HepG2 (cell line): ENCODE measurements around the gene HEXIM1. TPM values are rescaled to one million over a fixed set of nuclear protein-coding genes. Genes with fewer than 3 reads are reported as not detected.

ENCODE experiments used
- BCLAF1 ChIP-seq: fragments of 450-650 bp; IDR thresholded peaks from 2 replicates; pipeline ENCODE4 v1.6.1; 2017; ENCODE audit warnings: mild to moderate bottlenecking
- BORCS8-MEF2B ChIP-seq: sonication (generic); formaldehyde crosslinking; IDR thresholded peaks from 2 replicates; pipeline ENCODE4 v1.8.0; 2022; ENCODE audit warnings: mild to moderate bottlenecking, missing genetic modification reagents
- EHMT2 ChIP-seq: fragments of 200-600 bp; sonication (generic); IDR thresholded peaks from 2 replicates; pipeline ENCODE4 v1.7.0; 2017; ENCODE audit warnings: antibody characterized with exemption, low read depth, low read length, borderline replicate concordance
- GATAD1 ChIP-seq: IDR thresholded peaks from 2 replicates; pipeline ENCODE4 v1.6.1; 2016; ENCODE audit warnings: missing genetic modification reagents, missing compliant biosample characterization
- HIC2 ChIP-seq: sonication (generic); formaldehyde crosslinking; IDR thresholded peaks from 2 replicates; pipeline ENCODE4 v1.9.0; 2022; ENCODE audit warnings: low read depth, missing genetic modification reagents
- ISX ChIP-seq: sonication (generic); formaldehyde crosslinking; conservative IDR thresholded peaks from 2 replicates; pipeline ENCODE4 v1.5.0; 2020; ENCODE audit warnings: missing genetic modification reagents
- JDP2 ChIP-seq: sonication (generic); formaldehyde crosslinking; IDR thresholded peaks from 2 replicates; pipeline ENCODE4 v1.8.1; 2022; ENCODE audit warnings: missing genetic modification reagents, borderline replicate concordance
- NFE2L1 ChIP-seq: sonication (generic); formaldehyde crosslinking; IDR thresholded peaks from 2 replicates; pipeline ENCODE4 v1.4.0; 2020; ENCODE audit warnings: missing genetic modification reagents, mild to moderate bottlenecking, borderline replicate concordance
- NFKB2 ChIP-seq: sonication (generic); formaldehyde crosslinking; IDR thresholded peaks from 2 replicates; pipeline ENCODE4 v1.4.0; 2020; ENCODE audit warnings: missing genetic modification reagents, borderline replicate concordance
- PHF8 ChIP-seq: sonication (generic); formaldehyde crosslinking; IDR thresholded peaks from 2 replicates; pipeline ENCODE4 v1.5.0; 2020; ENCODE audit warnings: missing genetic modification reagents
- PRPF4 ChIP-seq: fragments of 200-400 bp; formaldehyde crosslinking; IDR thresholded peaks from 2 replicates; pipeline ENCODE4 v1.6.1; 2016; ENCODE audit warnings: low read length, low read depth; ENCODE audit not compliant: poor library complexity, severe bottlenecking
- SYNCRIP ChIP-seq: fragments of 200-400 bp; formaldehyde crosslinking; IDR thresholded peaks from 2 replicates; pipeline ENCODE4 v1.6.1; 2018; ENCODE audit warnings: mild to moderate bottlenecking, low read depth, low read length; ENCODE audit not compliant: insufficient read depth
- ZMYM4 ChIP-seq: sonication (generic); formaldehyde crosslinking; IDR thresholded peaks from 2 replicates; pipeline ENCODE4 v1.8.1; 2023; ENCODE audit warnings: mild to moderate bottlenecking, missing genetic modification reagents
- ZNF343 ChIP-seq: sonication (generic); formaldehyde crosslinking; IDR thresholded peaks from 2 replicates; pipeline ENCODE4 v1.4.0; 2020; ENCODE audit warnings: mild to moderate bottlenecking, missing genetic modification reagents
- ZNF564 ChIP-seq: sonication (generic); formaldehyde crosslinking; IDR thresholded peaks from 2 replicates; pipeline ENCODE4 v1.8.1; 2023; ENCODE audit warnings: mild to moderate bottlenecking, missing genetic modification reagents
- ZNF614 ChIP-seq: IDR thresholded peaks from 2 replicates; pipeline ENCODE4 v1.6.1; 2018; ENCODE audit warnings: missing biosample characterization, missing genetic modification reagents, inconsistent platforms, borderline replicate concordance
- ZNF646 ChIP-seq: sonication (generic); formaldehyde crosslinking; IDR thresholded peaks from 2 replicates; pipeline ENCODE4 v1.9.0; 2021; ENCODE audit warnings: mild to moderate bottlenecking, missing genetic modification reagents
- polyA plus RNA-seq, 8 experiments: library from polyadenylated mRNA; depleted of rRNA in 3 of 8; stranded (reverse) in 7 of 8; unstranded in 1 of 8; fragments of >200 nt; fragmentation: Illumina TruSeq in 4 of 8; extraction: Trizol in 4 of 8; gene quantifications; 2 replicates each; pipeline versions ENCODE4 v1.2.1 to v1.2.3, GENCODE V29; 2011 to 2016; ENCODE audit warnings: low read depth in 4 of 8, missing spikeins in 1 of 8, mixed read lengths in 1 of 8; ENCODE audit not compliant: insufficient read depth in 1 of 8
- total RNA-seq, 5 experiments: library from RNA; depleted of rRNA; stranded (reverse); fragments of >200 nt; fragmentation: Illumina TruSeq; extraction: Trizol; gene quantifications; 2 replicates each; pipeline ENCODE4 v1.2.3, GENCODE V29; 2016; ENCODE audit warnings: low read depth in 1 of 5

Gene HEXIM1
- total and polyA plus RNA-seq, 2 of the 13 experiments (the other 11 are each of a cell fraction or from before 2014, with no cell fraction given) = 10.5 to 16.6 TPM

- no peak for TF ChIP-seq NFE2L1
- no peak for TF ChIP-seq ZNF564 (CRISPR knock-in tag)
- no peak for TF ChIP-seq BCLAF1
- TF ChIP-seq NFKB2 (CRISPR knock-in tag) = no peak; the same call in none of the 2 replicates
- TF ChIP-seq GATAD1 (CRISPR knock-in tag) = peak; percentile 79; the same call in 1 of the 2 replicates
- no peak for TF ChIP-seq JDP2
- no peak for TF ChIP-seq ZNF646 (CRISPR knock-in tag)
- peak; percentile 74 for TF ChIP-seq PHF8
- TF ChIP-seq HIC2 (CRISPR knock-in tag) = no peak
- peak; percentile 29; the same call in 1 of the 2 replicates for TF ChIP-seq EHMT2
- TF ChIP-seq ISX (CRISPR knock-in tag) = peak; percentile 83; the same call in 1 of the 2 replicates
- TF ChIP-seq ZMYM4 (CRISPR knock-in tag) = peak; percentile 51; the same call in 1 of the 2 replicates
- TF ChIP-seq BORCS8-MEF2B (CRISPR knock-in tag) = no peak
- TF ChIP-seq PRPF4 = peak; percentile 77
- TF ChIP-seq ZNF343 (CRISPR knock-in tag) = no peak
- no peak for TF ChIP-seq ZNF614 (CRISPR knock-in tag)
- no peak for TF ChIP-seq SYNCRIP
Observed at GRCh38 chr17:45147581-45148182, 593 bp upstream of the HEXIM1 start (continued).
